ENCODE data around the gene WNT11. TPM values are rescaled to one million over a fixed set of nuclear protein-coding genes. Genes with fewer than 3 reads are reported as not detected.

The WNT11 gene
- total RNA-seq, 1 experiment from 2014 or later: 29.0 TPM

- no peaks in the 10 kb centered on the region for H3K27me3 ChIP-seq (replicated peaks; ENCODE audit: control insufficient read depth, insufficient read depth, low read length)
- no peak for TF ChIP-seq CTCF (IDR thresholded peaks at IDR 0.05; ENCODE audit: insufficient read depth in 1 of 2, low read depth in 1 of 2, low read length in 1 of 2, severe bottlenecking in 1 of 2, unreplicated experiment in 1 of 2)
- Mint-ChIP-seq H3K27ac (ENCODE audit: unreplicated experiment) (no peak overlapping the region), H3K36me3 (ENCODE audit: insufficient read depth, unreplicated experiment) (no peaks in the 10 kb centered on the region), H3K27me3 (ENCODE audit: insufficient read depth, unreplicated experiment) (no peaks in the 10 kb centered on the region), H3K4me1 (ENCODE audit: low read depth, unreplicated experiment) (no peaks in the 10 kb centered on the region), H3K4me3 (ENCODE audit: unreplicated experiment) (no peak overlapping the region), H3K9me3 (ENCODE audit: unreplicated experiment) (no peaks in the 10 kb centered on the region)
- H3K4me3 ChIP-seq (ENCODE audit: low read depth, low read length): no peak overlapping the region
- intact Hi-C loops (cut with micrococcal nuclease; ENCODE audit: unreplicated experiment): no loop called here
- H3K9me3 ChIP-seq: no peaks in the 10 kb centered on the region
- no TSS peak for BruUV-seq (replicated peaks)
- H3K36me3 ChIP-seq (ENCODE audit: control insufficient read depth, insufficient read depth, low read length): no peaks in the 10 kb centered on the region
- DNase-seq: no peak
- POLR2A ChIA-PET: no interaction called here
- CTCF ChIA-PET: no interaction called here
- peaks cover 10% of the 10 kb centered on the region for H3K4me1 ChIP-seq
These were observed 43.7 kb downstream of the WNT11 start for GRCh38 chr11:76162336-76163288.

DNA sequence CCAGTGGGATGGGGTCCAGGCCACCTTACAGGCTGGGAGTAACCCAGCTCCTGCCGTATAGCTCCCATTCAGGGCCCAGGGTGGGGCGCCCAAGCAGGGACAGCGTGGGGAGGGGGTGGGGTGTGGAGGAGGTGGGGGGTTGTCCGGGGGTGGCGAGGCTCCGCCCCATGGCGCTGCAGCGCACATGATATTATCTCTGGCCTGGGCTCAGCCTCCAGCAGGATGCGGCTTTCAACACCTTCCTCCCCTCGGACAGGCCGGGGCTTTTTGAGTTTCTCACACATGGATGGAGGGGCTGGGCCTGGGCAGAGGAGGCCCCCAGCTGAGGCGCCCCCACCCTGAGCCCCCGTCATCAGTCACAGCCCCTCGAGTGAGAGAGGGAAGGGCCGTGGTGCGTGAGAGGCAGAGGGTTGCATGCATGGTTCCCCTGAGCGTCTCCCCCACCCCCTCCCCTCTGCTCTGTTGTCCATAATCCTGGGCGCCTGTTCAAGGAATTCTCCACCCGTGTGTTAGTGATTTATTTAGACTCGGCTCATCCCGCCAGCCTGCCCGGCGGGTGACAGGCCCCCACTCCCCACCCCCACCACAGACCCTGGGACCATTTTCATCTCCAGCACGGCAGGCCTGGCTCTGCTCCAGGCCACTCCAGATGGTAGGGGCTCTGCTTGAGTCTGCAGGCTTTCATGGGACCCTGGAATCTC is 44.9 kb downstream of the WNT11 start:
- Histone ChIP-seq H3K4me1 (peaks cover 17% of the 10 kb centered on the region), H3K9me3 (no peaks in the 10 kb centered on the region), H3K36me3 (ENCODE audit: control insufficient read depth, insufficient read depth, low read length) (no peaks in the 10 kb centered on the region), H3K27me3 (replicated peaks; ENCODE audit: control insufficient read depth, insufficient read depth, low read length) (no peaks in the 10 kb centered on the region), H3K4me3 (ENCODE audit: low read depth, low read length) (no peak overlapping the region)
- ChIA-PET CTCF (interaction anchor here (0.6 kb wide), 1 partner anchor 89 kb away, joined by 5 read pairs; no protein-coding TSS in a partner anchor), POLR2A (interaction anchor here (0.6 kb wide), 1 partner anchor 35 kb away, joined by 3 read pairs; no protein-coding TSS in a partner anchor)
- H3K9me3 Mint-ChIP-seq (ENCODE audit: unreplicated experiment): no peaks in the 10 kb centered on the region
- H3K27me3 Mint-ChIP-seq (ENCODE audit: insufficient read depth, unreplicated experiment): no peaks in the 10 kb centered on the region
- no peak for TF ChIP-seq CTCF (IDR thresholded peaks at IDR 0.05; ENCODE audit: insufficient read depth in 1 of 2, low read depth in 1 of 2, low read length in 1 of 2, severe bottlenecking in 1 of 2, unreplicated experiment in 1 of 2)
- intact Hi-C loops (cut with micrococcal nuclease; ENCODE audit: unreplicated experiment): no loop called here
- H3K36me3 Mint-ChIP-seq (ENCODE audit: insufficient read depth, unreplicated experiment): no peaks in the 10 kb centered on the region
- BruUV-seq (replicated peaks): no TSS peak
- H3K4me3 Mint-ChIP-seq (ENCODE audit: unreplicated experiment): no peak overlapping the region
- H3K4me1 Mint-ChIP-seq (ENCODE audit: low read depth, unreplicated experiment): peaks cover 4% of the 10 kb centered on the region
- DNase-seq: no peak
- H3K27ac Mint-ChIP-seq (ENCODE audit: unreplicated experiment): no peak overlapping the region

DNA sequence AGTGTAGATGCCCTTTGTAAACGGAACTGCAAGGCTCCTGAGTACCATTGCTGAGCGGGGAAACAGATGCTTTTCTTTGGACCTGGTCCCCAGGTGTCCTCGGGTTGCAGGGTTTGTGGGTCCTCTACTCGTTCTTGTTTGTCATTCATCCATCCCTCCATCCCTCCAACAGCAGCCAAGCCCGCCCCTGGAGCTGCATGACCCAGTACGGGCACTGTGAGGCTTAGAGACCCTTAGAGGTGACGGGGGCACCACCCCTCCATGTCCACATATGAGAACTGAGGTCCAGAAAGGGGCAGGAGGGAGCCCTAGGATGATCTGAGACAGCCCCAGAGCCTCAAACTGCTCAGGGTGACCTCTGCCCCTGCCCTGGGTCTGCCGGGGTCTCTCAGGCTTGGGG is 45.4 kb downstream of the WNT11 start:
- DNase-seq: no peak
- CTCF ChIA-PET: interaction anchor here (0.6 kb wide), 1 partner anchor 89 kb away, joined by 5 read pairs; no protein-coding TSS in a partner anchor

More for the DNA sequence above, 45.4 kb downstream of the WNT11 start:
- no peaks in the 10 kb centered on the region for H3K9me3 Mint-ChIP-seq (ENCODE audit: unreplicated experiment)
- H3K27me3 Mint-ChIP-seq (ENCODE audit: insufficient read depth, unreplicated experiment): no peaks in the 10 kb centered on the region
- no peaks in the 10 kb centered on the region for H3K27me3 ChIP-seq (replicated peaks; ENCODE audit: control insufficient read depth, insufficient read depth, low read length)
- intact Hi-C loops (cut with micrococcal nuclease; ENCODE audit: unreplicated experiment): no loop called here
- no peak overlapping the region for H3K4me3 ChIP-seq (ENCODE audit: low read depth, low read length)
- no TSS peak for BruUV-seq (replicated peaks)
- POLR2A ChIA-PET: interaction anchor here (0.6 kb wide), 1 partner anchor 35 kb away, joined by 3 read pairs; no protein-coding TSS in a partner anchor
- H3K27ac Mint-ChIP-seq (ENCODE audit: unreplicated experiment): no peak overlapping the region
- TF ChIP-seq CTCF (IDR thresholded peaks at IDR 0.05; ENCODE audit: insufficient read depth in 1 of 2, low read depth in 1 of 2, low read length in 1 of 2, severe bottlenecking in 1 of 2, unreplicated experiment in 1 of 2): no peak
- no peak overlapping the region for H3K4me3 Mint-ChIP-seq (ENCODE audit: unreplicated experiment)
- no peaks in the 10 kb centered on the region for H3K36me3 ChIP-seq (ENCODE audit: control insufficient read depth, insufficient read depth, low read length)
- H3K9me3 ChIP-seq: no peaks in the 10 kb centered on the region
- no peaks in the 10 kb centered on the region for H3K36me3 Mint-ChIP-seq (ENCODE audit: insufficient read depth, unreplicated experiment)
- H3K4me1 ChIP-seq: peaks cover 21% of the 10 kb centered on the region
- H3K4me1 Mint-ChIP-seq (ENCODE audit: low read depth, unreplicated experiment): peaks cover 9% of the 10 kb centered on the region

All from Caco-2 (cell line).